GM12874 (cell line): Measurements from ENCODE around the gene IL10RB.

ENCODE experiments used
- CTCF ChIP-seq: IDR thresholded peaks from 2 replicates; pipeline ENCODE4 v1.5.1; 2011; ENCODE audit warnings: low read depth, mild to moderate bottlenecking, control low read depth, low read length, moderate library complexity; ENCODE audit not compliant: insufficient read depth

IL10RB gene

GRCh38 chr21:33255404-33255803 is 10.8 kb upstream of the IL10RB start:
- no peak for TF ChIP-seq CTCF

GRCh38 chr21:33256019-33256418 is 10.1 kb upstream of the IL10RB start:
- no peak for TF ChIP-seq CTCF

GRCh38 chr21:33257094-33257803 is 8.9 kb upstream of the IL10RB start:
- TF ChIP-seq CTCF, result no peak

- TF ChIP-seq CTCF, result no peak
These were observed 7.7 kb upstream of the IL10RB start for GRCh38 chr21:33258475-33258874.

- TF ChIP-seq CTCF, result no peak
These were observed 6.7 kb upstream of the IL10RB start for GRCh38 chr21:33259428-33259827.

- TF ChIP-seq CTCF, result no peak
These were observed 6.2 kb upstream of the IL10RB start for GRCh38 chr21:33259995-33260394.

GRCh38 chr21:33261635-33262034 is 4.5 kb upstream of the IL10RB start:
- no peak for TF ChIP-seq CTCF
